Endothelial cell of umbilical vein (primary cell): ENCODE data around the gene MIPEP. TPM values are rescaled to one million over a fixed set of nuclear protein-coding genes. Genes with fewer than 3 reads are reported as not detected.

ENCODE experiments used
- BruUV-seq: library from RNA; stranded (reverse); fragments of 400-500 nt; replicated peaks from 2 replicates; lab custom pipeline; 2021; lab: Mats Ljungman, UMichigan
- CTCF ChIA-PET: fragments of 300-600, 350-600 bp; sonication (Branson Sonifier 250); formaldehyde crosslinking; loops from one replicate; lab custom pipeline; 2021; ENCODE audit warnings: antibody characterized with exemption, inconsistent platforms; lab: Charles Lee
- POLR2A ChIA-PET: fragments of 300-600, 350-600 bp; sonication (Branson Sonifier 250); formaldehyde crosslinking; loops from one replicate; lab custom pipeline; 2021; ENCODE audit warnings: antibody characterized with exemption, inconsistent platforms; lab: Charles Lee
- DNase-seq: peaks from one replicate; pipeline ENCODE4 v3.0.0-alpha.2; 2011; ENCODE audit warnings: low read depth, low spot score
- FAIRE-seq: peaks from 2 replicates; lab custom pipeline; 2011; peaks lifted over from hg19 to GRCh38; lab: Jason Lieb, UNC
- H2AFZ ChIP-seq: 2 replicates; pipeline ENCODE4 v1.6.0; 2012; ENCODE audit warnings: low read depth, low read length, control low read depth, inconsistent platforms
- H3K27ac ChIP-seq: 2 replicates; pipeline ENCODE4 v1.5.1; 2011; ENCODE audit warnings: low read depth, mild to moderate bottlenecking, control low read depth, low read length, moderate library complexity; ENCODE audit not compliant: insufficient read depth
- H3K27me3 ChIP-seq, 2 experiments: 2 replicates each; pipeline versions ENCODE4 v1.6.0 to v1.6.1; 2011; ENCODE audit warnings: low read length in 2 of 2, mixed read lengths in 1 of 2; ENCODE audit not compliant: control insufficient read depth in 2 of 2, insufficient read depth in 2 of 2
- H3K36me3 ChIP-seq, 2 experiments: 2 replicates in 1 of 2; 3 replicates in 1 of 2; pipeline ENCODE4 v1.5.1; 2011; ENCODE audit warnings: low read length in 2 of 2, mild to moderate bottlenecking in 1 of 2, moderate library complexity in 1 of 2; ENCODE audit not compliant: control insufficient read depth in 2 of 2, insufficient read depth in 2 of 2; ENCODE audit errors: extremely low read depth in 1 of 2
- H3K4me1 ChIP-seq: 3 replicates; pipeline ENCODE4 v1.5.1; 2011; ENCODE audit warnings: mild to moderate bottlenecking, low read length; ENCODE audit not compliant: control insufficient read depth, insufficient read depth; ENCODE audit errors: extremely low read depth
- H3K4me2 ChIP-seq: 2 replicates; pipeline ENCODE4 v1.6.1; 2011; ENCODE audit warnings: low read length, control low read depth, mixed read lengths; ENCODE audit not compliant: insufficient read depth
- H3K4me3 ChIP-seq, 3 experiments: fragments of 200-600 bp in 1 of 3; sonication (generic), shearing (Covaris generic) in 1 of 3; replicated peaks in 1 of 3; 2 replicates each; pipeline ENCODE4 v1.5.1; 2011 to 2016; ENCODE audit warnings: control low read depth in 3 of 3, low read length in 3 of 3, mild to moderate bottlenecking in 2 of 3, inconsistent platforms in 1 of 3, low read depth in 1 of 3, moderate library complexity in 1 of 3; ENCODE audit not compliant: insufficient read depth in 1 of 3
- H3K79me2 ChIP-seq: 2 replicates; pipeline ENCODE4 v1.6.0; 2012; ENCODE audit warnings: low read length, inconsistent platforms; ENCODE audit not compliant: control insufficient read depth, insufficient read depth
- H3K9ac ChIP-seq: replicated peaks from 2 replicates; pipeline ENCODE3; 2011; ENCODE audit warnings: low read length, control low read depth; ENCODE audit not compliant: insufficient read depth; ENCODE audit errors: extremely low read depth
- H3K9me1 ChIP-seq: replicated peaks from 3 replicates; pipeline ENCODE4 v1.6.0; 2011; ENCODE audit warnings: mild to moderate bottlenecking, low read length; ENCODE audit not compliant: control insufficient read depth, insufficient read depth; ENCODE audit errors: extremely low read depth
- H3K9me3 ChIP-seq: replicated peaks from 2 replicates; pipeline ENCODE4 v1.5.1; 2012; ENCODE audit warnings: low read length, inconsistent platforms; ENCODE audit not compliant: control insufficient read depth, insufficient read depth
- H4K20me1 ChIP-seq: replicated peaks from 2 replicates; pipeline ENCODE3; 2011; ENCODE audit warnings: mild to moderate bottlenecking, low read length; ENCODE audit not compliant: control insufficient read depth, insufficient read depth; ENCODE audit errors: extremely low read depth
- EZH2 ChIP-seq: IDR thresholded peaks from 2 replicates; pipeline ENCODE4 v1.6.1; 2012; ENCODE audit warnings: borderline replicate concordance, low read depth, mild to moderate bottlenecking, moderate library complexity, low read length, inconsistent platforms; ENCODE audit not compliant: severe bottlenecking
- FOS ChIP-seq: IDR thresholded peaks from 2 replicates; pipeline ENCODE4 v1.6.1; 2011; ENCODE audit warnings: mild to moderate bottlenecking, low read length, moderate library complexity, borderline replicate concordance; ENCODE audit not compliant: insufficient read depth
- POLR2A ChIP-seq: IDR thresholded peaks from 2 replicates; pipeline ENCODE4 v1.6.1; 2012; ENCODE audit warnings: low read depth, mild to moderate bottlenecking, control low read depth, low read length
- POLR2AphosphoS5 ChIP-seq: IDR thresholded peaks from 2 replicates; pipeline ENCODE4 v1.6.1; 2012; ENCODE audit warnings: low read depth, mild to moderate bottlenecking, control low read depth, low read length, moderate library complexity; ENCODE audit not compliant: insufficient read depth
- dilution Hi-C: fragments of 300-500 bp; cut with MboI; formaldehyde crosslinking; loops from one replicate; pipeline ENCODE4 v1.15.0; 2019; ENCODE audit warnings: low sequenced_read_pairs; ENCODE audit not compliant: extremely low pct_ligation_motif_present
- intact Hi-C: fragments of 100-400 bp; cut with micrococcal nuclease; formaldehyde crosslinking; loops from one replicate; pipeline ENCODE4 v1.10.0; 2022
- polyA plus RNA-seq, 4 experiments: library from polyadenylated mRNA; depleted of rRNA in 3 of 4; stranded (reverse) in 3 of 4; unstranded in 1 of 4; fragments of >200 nt; gene quantifications; 2 replicates each; pipeline versions ENCODE4 v1.2.1 to v1.2.3, GENCODE V29; 2011 to 2012; ENCODE audit warnings: missing spikeins in 1 of 4
- total RNA-seq: library from RNA; stranded (reverse); gene quantifications from 2 replicates; pipeline ENCODE4 v1.2.3, GENCODE V29; 2021

The MIPEP gene
- total and polyA plus RNA-seq, 2 donors (not counting 3 experiments of a cell fraction or from before 2014, with no cell fraction given): 12.4 to 19.2 TPM

GRCh38 chr13:23843436-23843835, 45.8 kb downstream of the MIPEP start:
- H3K27ac ChIP-seq: no peak overlapping the region
- no peak overlapping the region for H3K4me2 ChIP-seq
- H3K79me2 ChIP-seq: no peaks in the 10 kb centered on the region
- intact Hi-C loops: no loop called here
- TF ChIP-seq POLR2A: no peak
- no peak for TF ChIP-seq POLR2AphosphoS5
- no TSS peak for BruUV-seq
- POLR2A ChIA-PET: no interaction called here
- H2AFZ ChIP-seq: no peak overlapping the region
- H3K4me3 ChIP-seq: no peak overlapping the region
- H4K20me1 ChIP-seq: no peaks in the 10 kb centered on the region
- no peaks in the 10 kb centered on the region for H3K36me3 ChIP-seq
- DNase-seq (no peak), FAIRE-seq (no peak)
- H3K4me1 ChIP-seq: no peaks in the 10 kb centered on the region
- no peaks in the 10 kb centered on the region for H3K9me3 ChIP-seq
- CTCF ChIA-PET: no interaction called here
- dilution Hi-C loops: no loop called here
- H3K27me3 ChIP-seq: no peaks in the 10 kb centered on the region
- H3K9me1 ChIP-seq: no peaks in the 10 kb centered on the region
- no peak overlapping the region for H3K9ac ChIP-seq

DNA sequence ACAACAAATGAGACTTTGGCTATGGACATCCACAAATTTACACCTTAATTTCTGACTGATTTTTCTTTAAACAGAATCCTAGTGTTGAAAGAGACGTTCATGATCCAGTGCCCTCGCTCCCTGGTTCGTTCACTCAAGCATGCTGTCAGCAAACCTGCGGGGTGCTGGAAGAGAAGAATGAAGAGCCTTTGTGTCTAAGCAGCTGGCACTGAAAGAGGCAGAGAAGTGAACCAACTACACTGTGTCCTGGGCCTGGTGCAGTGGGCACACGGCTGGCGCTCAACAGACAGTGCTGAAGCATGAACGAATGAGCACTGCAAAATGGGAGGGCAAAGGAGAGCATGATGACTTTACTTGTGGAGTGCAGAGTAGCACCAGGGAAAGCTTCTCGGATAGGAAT, 46.8 kb downstream of the MIPEP start:
- no peak overlapping the region for H3K4me2 ChIP-seq
- POLR2A ChIA-PET: no interaction called here

More for the DNA sequence above, 46.8 kb downstream of the MIPEP start:
- no peak overlapping the region for H3K4me3 ChIP-seq
- dilution Hi-C loops (no loop called here), intact Hi-C loops (no loop called here)
- FAIRE-seq (no peak), DNase-seq (no peak)
- no peak overlapping the region for H2AFZ ChIP-seq
- no peaks in the 10 kb centered on the region for H3K9me1 ChIP-seq
- CTCF ChIA-PET: no interaction called here
- no peaks in the 10 kb centered on the region for H4K20me1 ChIP-seq
- H3K36me3 ChIP-seq: no peaks in the 10 kb centered on the region
- H3K27me3 ChIP-seq: no peaks in the 10 kb centered on the region
- no peaks in the 10 kb centered on the region for H3K9me3 ChIP-seq
- TF ChIP-seq EZH2 (no peak), FOS (no peak), POLR2AphosphoS5 (no peak)
- H3K4me1 ChIP-seq: no peaks in the 10 kb centered on the region
- no TSS peak for BruUV-seq
- no peak overlapping the region for H3K9ac ChIP-seq
- no peaks in the 10 kb centered on the region for H3K79me2 ChIP-seq
- no peak overlapping the region for H3K27ac ChIP-seq
